HS-5 (cell line): Measurements from ENCODE around the gene SLC30A5.
"Not testable (repeated sequence)": the region's sequence is repeated elsewhere in the genome, so short reads cannot be mapped to it uniquely, and the experiment has no call there.

ENCODE experiments used
- DNase-seq: peaks from one replicate; pipeline ENCODE4 v3.0.0-alpha.2; 2012; ENCODE audit warnings: low read depth

SLC30A5 gene

DNA sequence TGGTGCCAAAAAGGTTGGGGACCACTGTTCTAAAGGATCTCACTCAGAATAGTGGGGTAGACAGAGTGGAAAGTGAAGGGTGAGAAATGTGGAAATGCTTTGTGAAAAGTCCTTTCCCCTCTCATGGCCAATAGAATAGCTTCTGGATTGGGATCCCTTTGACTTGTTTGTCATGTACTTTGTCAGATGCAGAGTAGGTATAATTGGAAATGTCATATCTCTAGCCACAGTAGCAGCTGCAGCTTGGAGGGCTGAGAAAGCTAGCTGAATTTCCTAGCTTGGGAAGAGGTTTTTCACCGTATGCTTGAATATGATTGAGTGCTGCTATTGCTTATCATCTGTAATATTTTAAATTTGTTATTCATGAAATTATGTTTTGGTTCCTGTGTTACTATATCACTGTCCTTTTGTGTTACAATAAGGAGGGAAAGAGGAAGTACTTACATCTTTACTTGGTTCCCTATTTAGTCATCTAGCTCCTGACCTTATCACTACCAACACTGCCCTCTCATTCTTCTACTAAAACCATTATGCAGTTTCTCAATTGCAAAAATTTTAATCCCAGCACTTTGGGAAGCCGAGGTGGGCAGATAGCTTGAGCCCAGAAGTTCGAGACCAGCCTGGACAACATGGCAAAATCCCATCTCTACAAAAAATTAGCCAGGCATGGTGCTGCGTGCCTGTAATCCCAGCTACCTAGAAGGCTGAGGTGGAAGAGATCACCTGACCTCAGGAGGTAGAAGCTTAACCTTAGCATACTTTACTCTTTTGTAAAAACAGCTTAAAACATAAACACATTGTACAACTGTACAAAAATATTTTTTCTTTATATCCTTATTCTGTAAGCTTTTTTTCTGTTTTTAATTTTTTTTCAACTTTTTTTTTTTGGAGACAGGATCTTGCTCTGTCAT is 12.4 kb downstream of the SLC30A5 start:
- DNase-seq = no peak

DNA sequence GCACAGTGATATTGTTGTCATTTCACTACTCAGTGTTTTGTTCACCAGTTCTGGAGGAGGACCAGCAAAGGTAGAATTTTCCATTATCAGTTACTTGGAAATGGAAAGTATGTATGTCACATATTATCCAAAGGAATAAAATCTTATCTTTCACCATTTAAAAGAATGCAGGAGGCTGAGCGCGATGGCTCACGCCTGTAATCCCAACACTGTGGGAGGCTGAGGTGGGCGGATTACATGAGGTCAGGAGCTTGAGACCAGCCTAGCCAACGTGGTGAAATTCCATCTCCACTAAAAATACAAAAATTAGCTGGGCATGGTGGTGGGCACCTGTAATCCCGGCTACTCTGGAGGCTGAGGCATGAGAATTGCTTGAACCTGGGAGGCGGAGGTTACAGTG is 14.6 kb downstream of the SLC30A5 start:
- not testable (repeated sequence) for DNase-seq

DNA sequence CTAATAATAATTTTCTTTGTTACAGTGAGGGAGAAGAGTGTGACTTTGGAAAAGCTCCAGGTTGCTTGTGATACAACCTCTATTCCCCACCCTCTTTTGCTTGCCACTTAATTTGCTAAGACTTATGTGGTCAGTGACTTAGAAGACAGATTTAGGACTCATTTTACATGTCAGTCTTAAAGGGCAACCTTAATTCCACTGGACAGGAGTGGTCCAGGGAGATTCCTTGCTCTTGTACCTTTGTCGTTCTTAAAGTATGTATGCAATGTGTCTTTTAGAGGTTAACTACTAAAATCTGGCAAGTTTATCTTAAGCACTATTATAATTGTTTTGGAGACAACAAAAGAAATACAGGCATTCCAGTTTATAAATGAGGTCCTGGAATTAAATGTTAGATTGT is 20.0 kb downstream of the SLC30A5 start:
- no peak for DNase-seq

DNA sequence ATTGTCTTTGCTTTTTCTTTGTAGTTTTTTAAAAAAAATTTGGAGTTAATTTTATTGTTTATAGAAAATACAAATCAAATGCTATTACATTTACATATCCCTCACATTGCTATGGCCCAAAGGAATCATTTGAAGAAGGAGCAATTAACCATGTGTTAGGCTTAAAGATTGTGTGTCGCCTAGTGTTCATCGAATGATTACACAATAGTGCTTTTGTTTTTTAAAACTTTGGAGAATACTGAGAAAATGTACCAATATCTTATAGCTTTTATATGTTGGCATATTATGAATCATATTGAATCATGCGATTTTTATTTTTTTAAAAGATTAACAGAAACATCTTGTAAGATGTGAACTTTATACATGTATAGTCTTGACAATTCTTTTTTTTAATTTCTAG is 21.7 kb downstream of the SLC30A5 start:
- no peak for DNase-seq

DNA sequence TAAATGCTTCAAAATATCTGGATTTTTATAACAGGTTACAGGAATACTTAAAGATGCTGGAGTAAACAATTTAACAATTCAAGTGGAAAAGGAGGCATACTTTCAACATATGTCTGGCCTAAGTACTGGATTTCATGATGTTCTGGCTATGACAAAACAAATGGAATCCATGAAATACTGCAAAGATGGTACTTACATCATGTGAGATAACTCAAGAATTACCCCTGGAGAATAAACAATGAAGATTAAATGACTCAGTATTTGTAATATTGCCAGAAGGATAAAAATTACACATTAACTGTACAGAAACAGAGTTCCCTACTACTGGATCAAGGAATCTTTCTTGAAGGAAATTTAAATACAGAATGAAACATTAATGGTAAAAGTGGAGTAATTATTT is 35.6 kb downstream of the SLC30A5 start:
- DNase-seq = peak; percentile 64

DNA sequence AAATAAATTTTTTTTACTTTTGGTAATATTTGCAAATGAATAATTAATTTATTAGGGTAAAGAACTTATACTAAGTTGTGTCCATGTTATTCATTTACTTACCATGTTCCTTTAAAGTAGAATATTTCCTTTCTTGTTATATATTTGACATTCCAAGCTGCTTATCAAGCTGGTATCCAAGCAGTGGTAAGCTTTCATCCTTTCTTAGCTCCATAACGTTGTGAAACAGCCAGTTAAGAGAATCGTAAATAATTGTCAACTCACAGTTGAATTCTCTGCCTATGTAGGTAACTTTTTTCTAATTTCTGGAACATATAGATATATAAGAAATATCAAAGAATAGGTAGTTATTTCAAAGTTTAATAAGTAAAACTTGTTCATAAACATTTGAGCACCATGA is 36.4 kb downstream of the SLC30A5 start:
- DNase-seq = no peak

DNA sequence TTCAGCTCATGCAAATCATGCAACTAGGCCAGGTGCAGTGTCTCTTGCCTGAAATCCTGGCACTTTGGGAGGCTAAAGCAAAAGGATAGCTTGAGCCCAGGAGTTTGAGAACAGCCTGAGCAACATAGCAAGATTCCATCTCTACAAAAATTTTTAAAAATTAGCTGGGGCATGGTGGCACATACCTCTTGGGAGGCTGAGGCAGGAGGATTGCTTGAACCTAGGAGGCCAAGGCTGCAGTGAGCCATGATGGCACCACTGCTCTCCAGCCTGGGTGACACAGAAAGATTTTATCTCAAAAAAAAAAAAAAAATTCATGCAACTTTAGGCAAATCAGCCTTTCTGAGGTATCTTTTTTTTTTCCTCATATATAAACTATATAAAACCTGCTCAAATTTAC is 37.5 kb downstream of the SLC30A5 start:
- DNase-seq = no peak

DNA sequence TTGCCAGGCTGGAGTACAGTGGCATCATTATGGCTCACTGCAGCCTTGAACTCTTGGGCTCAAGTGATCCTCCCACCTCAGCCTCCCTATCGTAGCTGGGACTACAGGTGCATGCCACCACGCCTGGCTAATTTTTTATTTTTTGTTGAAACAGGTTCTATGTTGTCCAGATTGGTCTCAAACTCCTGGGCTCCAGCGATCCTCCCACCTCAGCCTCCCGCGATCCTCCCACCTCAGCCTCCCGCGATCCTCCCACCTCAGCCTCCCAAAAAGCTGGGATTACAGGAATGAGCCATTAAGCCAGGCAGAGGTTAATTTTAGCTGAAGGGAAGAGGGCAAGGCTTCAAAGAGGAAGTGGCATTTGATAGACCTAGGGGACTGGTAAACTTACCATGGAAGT is 40.3 kb downstream of the SLC30A5 start:
- DNase-seq = no peak

DNA sequence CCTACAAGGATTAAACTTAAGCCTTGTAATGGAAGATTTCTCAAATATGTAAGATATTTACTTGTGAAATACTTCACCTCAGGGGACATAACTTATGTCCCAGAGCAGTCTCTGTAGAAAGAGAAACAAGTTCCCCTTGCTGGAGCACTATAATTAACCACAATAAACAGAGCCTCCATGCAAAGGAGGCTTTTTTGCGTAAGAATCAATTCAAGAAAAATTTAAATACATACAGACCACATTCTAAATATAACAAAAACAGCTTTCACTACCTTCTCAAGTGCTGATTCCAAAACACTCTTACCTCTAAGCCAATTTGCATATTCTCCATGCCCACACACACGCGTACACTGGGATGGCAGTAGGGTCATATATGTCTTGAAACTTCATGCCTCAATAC is 42.5 kb downstream of the SLC30A5 start:
- DNase-seq = no peak

DNA sequence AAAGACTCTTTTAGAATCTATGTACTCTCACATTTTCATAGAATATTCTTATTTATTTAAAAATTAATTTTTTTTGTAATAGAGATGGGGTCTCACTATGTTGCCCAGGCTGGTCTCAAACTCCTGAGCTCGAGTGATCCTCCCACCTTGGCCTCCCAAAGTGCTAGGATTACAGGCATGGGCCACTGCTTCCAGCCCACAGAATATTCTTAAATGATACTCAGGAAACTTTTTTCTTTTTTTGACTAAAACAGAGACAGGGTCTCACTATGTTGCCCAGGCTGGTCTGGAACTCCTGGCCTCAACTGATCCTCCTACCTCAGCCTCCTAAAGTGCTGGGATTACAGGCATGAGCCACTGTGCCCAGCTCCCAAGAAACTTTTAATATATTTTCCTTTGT is 43.4 kb downstream of the SLC30A5 start:
- not testable (repeated sequence) for DNase-seq

DNA sequence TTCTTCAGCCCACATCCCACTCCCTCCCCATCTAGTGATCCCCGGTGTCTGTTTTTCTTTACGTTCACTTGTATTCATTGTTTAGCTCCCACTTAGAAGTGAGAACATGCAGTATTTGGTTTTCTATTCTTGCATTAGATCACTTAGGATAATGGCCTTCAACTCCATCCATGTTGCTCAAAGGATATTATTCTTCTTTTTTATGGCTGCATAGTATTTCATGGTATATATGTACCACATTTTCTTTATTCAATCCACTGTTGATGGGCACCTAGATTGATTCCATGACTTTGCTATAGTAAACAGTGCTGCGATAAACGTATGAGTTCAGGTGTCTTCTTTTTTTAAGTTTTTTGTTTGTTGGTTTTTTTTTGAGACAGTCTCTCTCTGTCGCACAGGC is 44.0 kb downstream of the SLC30A5 start:
- no peak for DNase-seq

DNA sequence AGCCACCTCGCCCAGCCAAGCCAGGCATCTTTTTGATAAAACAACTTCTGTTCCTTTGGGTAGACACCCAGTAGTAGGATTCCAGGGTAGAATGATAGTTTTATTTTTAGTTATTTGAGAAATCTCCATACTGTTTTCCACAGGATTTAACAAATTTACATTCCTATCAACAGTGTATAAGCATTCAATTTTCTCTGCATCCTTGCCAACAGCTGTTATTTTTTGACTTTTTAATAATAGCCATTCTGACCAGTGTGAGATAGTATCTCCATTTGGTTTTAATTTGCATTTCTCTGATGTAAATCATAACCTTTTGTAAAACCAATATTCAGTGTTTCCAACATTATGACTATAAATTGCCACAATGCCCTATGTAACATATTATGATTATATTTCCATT is 45.0 kb downstream of the SLC30A5 start:
- DNase-seq = no peak

DNA sequence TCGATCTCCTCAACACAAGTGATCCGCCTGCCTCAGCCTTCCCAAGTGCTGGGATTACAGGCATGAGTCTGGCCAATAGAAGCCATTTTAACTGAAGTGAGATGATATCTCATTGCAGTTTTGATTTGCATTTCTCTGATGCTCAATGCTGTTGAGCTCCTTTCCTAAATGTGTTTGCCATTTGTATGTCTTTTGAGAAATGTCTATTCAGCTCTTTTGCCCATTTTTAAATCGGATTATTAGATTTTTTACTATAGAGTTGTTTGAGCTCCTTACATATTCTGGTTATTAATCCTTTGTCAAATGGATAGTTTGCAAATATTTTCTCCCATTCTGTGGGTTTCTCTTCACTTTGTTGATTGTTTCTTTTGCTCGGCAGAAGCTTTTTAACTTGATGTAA is 46.4 kb downstream of the SLC30A5 start:
- DNase-seq = not testable (repeated sequence)

DNA sequence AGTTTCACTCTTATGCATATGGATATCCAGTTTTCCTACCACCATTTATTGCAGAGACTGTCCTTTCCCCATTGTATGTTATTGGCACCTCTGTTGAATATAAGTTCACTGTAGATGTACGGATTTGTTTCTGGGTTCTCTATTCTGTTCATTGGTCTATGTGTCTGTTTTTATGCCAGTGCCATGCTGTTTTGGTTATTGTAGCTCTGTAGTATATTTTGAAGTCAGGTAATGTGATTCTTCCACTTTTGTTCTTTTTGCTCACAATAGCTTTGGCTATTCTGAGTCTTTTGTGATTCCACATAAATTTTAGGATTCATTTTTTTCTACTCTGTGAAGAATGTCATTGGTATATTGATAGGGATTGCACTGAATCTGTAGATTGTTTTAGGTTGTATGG is 47.0 kb downstream of the SLC30A5 start:
- no peak for DNase-seq

DNA sequence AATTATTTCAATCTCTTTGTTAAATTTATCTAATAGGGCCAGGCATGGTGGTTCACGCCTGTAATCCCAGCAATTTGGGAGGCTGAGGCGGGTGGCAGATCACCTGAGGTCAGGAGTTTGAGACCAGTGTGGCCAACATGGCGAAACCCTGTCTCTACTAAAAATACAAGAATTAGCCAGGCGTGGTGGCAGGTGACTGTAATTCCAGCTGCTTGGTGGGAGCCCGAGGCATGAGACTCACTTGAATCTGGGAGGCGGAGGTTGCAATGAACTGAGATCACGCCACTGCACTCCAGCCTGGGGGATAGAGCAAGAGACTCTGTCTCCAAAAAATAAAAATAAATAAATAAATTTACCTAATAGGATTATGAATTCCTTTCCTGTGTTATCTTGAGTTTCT is 54.8 kb downstream of the SLC30A5 start:
- DNase-seq = not testable (repeated sequence)

DNA sequence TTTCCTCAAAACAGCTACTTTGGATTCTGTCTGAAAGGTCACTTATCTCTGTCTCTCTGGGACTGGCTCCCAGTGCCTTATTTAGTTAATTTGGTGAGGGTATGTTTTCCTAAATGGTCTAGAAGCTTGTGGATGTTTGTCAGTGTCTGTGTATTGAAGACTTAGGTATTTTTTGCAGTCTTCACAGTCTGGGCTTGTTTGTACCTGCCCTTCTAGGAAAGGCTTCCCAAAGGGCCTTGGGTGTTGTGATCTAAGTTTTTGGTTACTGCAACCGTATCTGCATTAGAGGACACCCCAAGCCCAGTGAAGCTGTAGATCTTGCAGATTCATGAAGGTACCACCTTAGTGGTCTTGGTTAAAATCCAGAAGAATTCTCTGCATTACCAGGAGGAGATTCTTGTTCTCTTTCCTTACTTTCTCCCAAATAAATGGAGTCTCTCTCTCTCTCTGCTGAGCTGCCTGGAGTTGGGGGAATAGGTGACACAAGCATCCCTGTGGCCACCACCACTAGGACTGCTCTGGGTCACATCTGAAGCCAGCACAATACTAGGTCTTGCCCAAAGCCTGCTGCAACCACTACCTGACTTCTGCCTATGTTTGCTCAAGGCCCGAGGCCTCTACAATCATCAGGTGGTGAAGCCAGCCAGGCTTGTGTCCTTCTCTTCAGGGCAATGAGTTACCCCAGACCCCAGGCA is 55.3 kb downstream of the SLC30A5 start:
- DNase-seq = no peak

DNA sequence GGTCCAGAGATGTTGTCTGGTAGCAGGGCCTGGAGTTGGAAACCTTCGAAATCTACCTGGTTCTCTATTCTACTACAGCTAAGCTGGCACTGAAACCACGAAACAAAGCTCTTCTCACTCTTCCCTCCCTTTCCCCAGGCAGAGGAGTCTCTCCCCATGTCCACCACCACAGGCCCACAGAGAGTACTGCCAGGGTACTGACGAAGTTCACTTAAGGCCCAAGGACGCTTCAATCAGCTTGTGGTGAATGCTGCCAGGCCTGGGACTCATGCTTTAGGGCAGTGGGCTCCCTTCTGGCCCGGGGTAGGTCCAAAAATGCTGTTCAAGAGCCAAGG is 55.8 kb downstream of the SLC30A5 start:
- no peak for DNase-seq

DNA sequence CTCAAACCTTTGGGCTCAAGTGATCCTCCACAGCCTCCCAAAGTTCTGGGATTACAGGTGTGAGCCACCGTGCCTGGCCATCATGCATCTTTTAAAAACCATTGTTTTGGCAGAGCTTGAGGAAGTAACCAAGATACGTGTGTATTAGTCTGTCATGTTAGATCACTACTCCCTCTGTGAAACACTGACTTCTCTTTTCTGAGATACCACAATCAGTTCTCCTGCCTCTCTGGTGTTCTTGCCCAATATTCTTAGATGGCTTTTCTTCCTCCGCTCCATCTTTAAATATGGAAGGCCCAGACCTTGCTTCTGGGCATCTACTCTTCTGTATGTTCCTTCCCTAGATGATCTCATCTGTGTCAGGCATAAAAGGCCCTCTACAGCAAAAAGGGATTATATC is 58.9 kb downstream of the SLC30A5 start:
- DNase-seq = no peak

DNA sequence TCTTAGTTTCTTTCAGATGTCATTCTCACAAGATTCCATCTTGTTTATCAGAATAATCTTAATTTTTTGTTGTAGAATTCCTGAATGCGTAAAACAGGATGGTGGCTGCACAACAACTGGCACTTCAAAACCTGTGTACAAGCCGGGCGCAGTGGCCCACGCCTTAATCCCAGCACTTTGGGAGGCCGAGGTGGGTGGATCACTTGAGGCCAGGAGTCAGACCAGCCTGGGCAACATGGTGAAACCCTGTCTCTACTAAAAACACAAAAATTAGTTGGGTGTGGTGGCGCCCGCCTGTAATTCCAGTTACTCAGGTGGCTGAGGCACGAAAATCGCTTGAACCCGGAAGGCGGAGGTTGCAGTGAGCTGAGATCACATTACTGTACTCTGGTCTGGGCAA is 62.6 kb downstream of the SLC30A5 start:
- no peak for DNase-seq

DNA sequence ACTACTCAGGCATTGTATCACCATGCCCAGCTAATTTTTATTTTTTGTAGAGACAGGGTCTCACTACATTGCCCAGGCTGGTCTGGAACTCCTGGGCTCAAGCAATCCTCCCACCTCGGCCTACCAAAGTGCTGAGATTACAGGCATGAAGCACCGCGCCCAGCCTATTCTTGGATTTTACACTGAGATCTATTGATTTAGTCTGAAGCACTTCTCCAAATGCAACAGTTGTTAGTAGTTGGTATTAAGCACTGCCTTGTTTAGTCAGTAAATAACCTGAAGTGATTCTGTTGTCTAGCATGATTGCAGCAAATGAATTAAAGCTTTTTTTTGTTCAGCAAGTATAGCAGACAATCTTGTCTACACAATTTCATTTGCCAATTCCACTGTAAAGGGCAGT is 64.2 kb downstream of the SLC30A5 start:
- DNase-seq = no peak

DNA sequence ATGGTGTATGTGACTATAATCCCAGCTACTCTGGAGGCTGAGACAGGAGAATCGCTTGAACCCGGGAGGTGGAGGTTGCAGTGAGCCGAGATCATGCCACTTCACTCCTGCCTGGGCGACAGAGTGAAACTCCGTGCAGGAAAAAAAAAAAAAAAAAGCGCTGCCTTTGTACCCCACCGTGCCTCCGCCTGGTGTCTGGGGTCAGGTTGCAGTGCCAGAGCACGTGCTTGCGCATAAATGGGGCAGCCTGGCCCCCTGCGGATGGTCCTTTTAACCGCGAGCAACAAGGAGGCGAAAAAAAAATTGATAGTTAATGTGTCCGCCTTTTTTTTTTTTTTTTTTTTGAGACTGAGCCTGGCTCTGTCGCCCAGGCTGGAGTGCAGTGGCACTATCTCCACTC is 66.8 kb downstream of the SLC30A5 start:
- no peak for DNase-seq

DNA sequence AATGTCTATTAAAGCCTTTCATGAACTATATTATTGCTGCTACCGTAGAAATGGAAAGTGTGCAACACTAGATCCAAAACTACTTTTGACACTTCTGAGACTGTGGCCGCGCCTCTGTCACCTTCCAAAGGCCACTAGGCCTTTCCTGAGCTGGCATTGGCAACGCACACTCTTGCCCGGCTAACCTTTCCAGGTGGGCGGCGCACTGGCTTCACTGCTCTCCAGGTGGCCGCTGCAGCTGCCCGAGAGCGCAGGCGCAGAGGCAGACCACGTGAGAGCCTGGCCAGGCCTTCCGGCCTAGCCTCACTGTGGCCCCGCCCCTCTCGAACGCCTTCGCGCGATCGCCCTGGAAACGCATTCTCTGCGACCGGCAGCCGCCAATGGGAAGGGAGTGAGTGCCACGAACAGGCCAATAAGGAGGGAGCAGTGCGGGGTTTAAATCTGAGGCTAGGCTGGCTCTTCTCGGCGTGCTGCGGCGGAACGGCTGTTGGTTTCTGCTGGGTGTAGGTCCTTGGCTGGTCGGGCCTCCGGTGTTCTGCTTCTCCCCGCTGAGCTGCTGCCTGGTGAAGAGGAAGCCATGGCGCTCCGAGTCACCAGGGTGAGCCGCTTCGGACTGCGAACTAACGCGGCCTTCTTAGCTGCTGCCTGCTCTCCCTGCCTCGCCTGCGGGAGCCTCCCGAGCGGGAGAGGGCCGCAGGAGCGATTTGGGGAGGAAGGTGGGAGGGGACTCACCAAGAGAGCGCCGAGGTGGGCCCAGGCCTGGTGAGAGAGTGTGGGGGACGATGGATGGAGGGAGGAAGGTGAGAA is 73.1 kb downstream of the SLC30A5 start, which contains the start of gene CCNB1:
Gene CCNB1, plus strand, starts transcription at position 465 of the 807 bp plus-strand sequence. Its CDS starts 113 bp downstream, at position 578.
- DNase-seq = peak; percentile 89

DNA sequence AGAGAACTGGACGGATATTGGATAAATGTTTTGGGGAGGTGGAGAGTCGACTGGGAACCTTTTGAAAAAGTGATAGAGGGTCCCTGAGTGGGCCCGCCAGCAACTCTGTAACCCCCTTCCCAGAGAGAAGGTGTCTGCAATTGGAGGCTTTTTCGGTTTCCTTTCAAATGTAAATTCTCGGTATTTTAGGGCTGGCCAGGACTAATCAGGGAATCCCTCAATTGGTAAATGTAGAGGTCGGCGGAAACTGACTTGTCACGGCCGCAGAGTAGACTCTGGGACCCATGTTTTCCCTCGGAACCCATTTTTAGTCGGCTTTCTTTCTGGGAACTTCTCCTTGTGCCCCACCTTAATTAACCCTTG is 73.7 kb downstream of the SLC30A5 start:
- DNase-seq = no peak
